ENCODE data around the gene KIAA0513.
"Not testable (repeated sequence)": the region's sequence is repeated elsewhere in the genome, so short reads cannot be mapped to it uniquely, and the experiment has no call there.

Gene KIAA0513

GRCh38 chr16:85029981-85030401 lies 2.4 kb downstream of the KIAA0513 start:
- no peak for DNase-seq (ENCODE audit: low spot score)

GRCh38 chr16:85031451-85031850 lies 3.9 kb downstream of the KIAA0513 start:
- no peak for DNase-seq (ENCODE audit: low spot score)

- DNase-seq (ENCODE audit: low spot score): not testable (repeated sequence)
Observed at GRCh38 chr16:85032187-85032586, 4.6 kb downstream of the KIAA0513 start.

- no peak for DNase-seq (ENCODE audit: low spot score)
Observed at GRCh38 chr16:85033171-85033570, 5.6 kb downstream of the KIAA0513 start.

- DNase-seq (ENCODE audit: low spot score): no peak
Observed at GRCh38 chr16:85034591-85035433, 7.2 kb downstream of the KIAA0513 start.

GRCh38 chr16:85036236-85037049 lies 8.8 kb downstream of the KIAA0513 start:
- DNase-seq (ENCODE audit: low spot score): no peak

- no peak for DNase-seq (ENCODE audit: low spot score)
Observed at GRCh38 chr16:85037050-85037410, 9.4 kb downstream of the KIAA0513 start.

GRCh38 chr16:85037721-85038120 lies 10.1 kb downstream of the KIAA0513 start:
- DNase-seq (ENCODE audit: low spot score): no peak

GRCh38 chr16:85040685-85041084 lies 13.1 kb downstream of the KIAA0513 start:
- DNase-seq (ENCODE audit: low spot score): no peak

- no peak for DNase-seq (ENCODE audit: low spot score)
Observed at GRCh38 chr16:85041219-85042166, 13.9 kb downstream of the KIAA0513 start.

- no peak for DNase-seq (ENCODE audit: low spot score)
Observed at GRCh38 chr16:85042167-85042526, 14.6 kb downstream of the KIAA0513 start.

GRCh38 chr16:85042606-85043005 lies 15.0 kb downstream of the KIAA0513 start:
- no peak for DNase-seq (ENCODE audit: low spot score)

GRCh38 chr16:85045077-85045476 lies 17.5 kb downstream of the KIAA0513 start:
- no peak for DNase-seq (ENCODE audit: low spot score)

GRCh38 chr16:85045641-85046471 lies 18.3 kb downstream of the KIAA0513 start:
- no peak for DNase-seq (ENCODE audit: low spot score)

- DNase-seq (ENCODE audit: low spot score): no peak
Observed at GRCh38 chr16:85046472-85046916, 18.9 kb downstream of the KIAA0513 start.

GRCh38 chr16:85046931-85047866 lies 19.6 kb downstream of the KIAA0513 start:
- DNase-seq (ENCODE audit: low spot score): no peak

- no peak for DNase-seq (ENCODE audit: low spot score)
Observed at GRCh38 chr16:85047867-85048455, 20.4 kb downstream of the KIAA0513 start.

- DNase-seq (ENCODE audit: low spot score): no peak
Observed at GRCh38 chr16:85048921-85049562, 21.4 kb downstream of the KIAA0513 start.

- DNase-seq (ENCODE audit: low spot score): no peak
Observed at GRCh38 chr16:85049706-85050305, 22.2 kb downstream of the KIAA0513 start.
